ENCODE results near the gene KRT2.

The KRT2 gene

DNA sequence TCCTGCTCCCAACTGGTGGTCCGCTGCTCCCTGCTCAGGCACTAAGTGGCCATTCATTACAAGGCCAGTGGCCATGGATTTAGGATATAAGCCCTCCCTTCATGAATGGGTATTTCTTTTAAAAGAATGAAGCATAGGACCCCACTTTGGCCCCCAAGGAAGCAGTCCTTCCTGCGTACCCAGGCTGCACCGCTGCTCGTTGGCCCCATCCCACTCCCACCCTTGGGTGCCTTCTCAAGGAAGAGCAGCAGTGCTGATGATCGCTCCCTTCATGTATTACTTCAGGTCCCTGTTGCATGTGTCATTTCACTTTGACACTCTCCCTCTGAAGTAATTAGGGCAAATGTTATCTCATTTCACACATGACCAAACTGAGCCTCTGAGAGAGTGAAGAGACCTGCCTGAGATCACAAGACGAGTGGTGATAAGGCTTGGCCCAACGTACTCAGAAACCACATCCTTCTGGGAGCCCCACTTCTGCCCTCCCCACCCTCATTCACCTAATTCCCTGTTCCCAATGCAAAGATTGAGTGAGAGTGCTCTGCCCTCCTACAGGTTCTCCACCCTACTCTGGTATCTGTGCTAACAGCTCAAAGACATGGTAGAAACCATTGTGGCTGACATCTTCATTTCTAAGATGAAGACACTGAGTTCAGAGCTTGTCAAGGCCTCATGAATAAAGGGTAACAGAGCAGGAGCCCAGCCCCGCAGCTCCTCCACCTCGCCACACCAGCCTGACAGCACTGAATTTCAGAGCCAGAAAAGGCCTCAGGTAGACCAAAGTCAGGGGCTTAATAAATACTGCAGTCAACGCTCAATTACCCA is 10.3 kb upstream of the KRT2 start:
- no peak for DNase-seq

DNA sequence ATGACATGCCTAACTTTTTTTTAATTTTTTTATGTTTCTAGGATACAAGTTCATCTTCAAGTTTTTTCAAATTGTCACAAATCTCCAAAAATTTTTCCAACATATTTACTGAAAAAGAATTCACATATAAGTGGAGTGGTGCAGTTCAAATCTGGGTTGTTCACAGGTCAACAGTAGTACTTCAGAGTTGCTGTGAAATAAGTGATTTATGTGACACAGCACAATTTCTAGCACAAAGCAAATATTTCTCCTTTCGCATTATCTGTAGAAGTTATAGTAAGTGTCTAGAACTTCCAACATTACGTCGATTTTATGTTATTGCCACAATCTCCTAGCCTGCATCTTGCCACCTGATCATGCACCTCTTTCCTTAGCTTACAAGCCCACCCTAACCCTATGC is 9.7 kb upstream of the KRT2 start:
- DNase-seq, result no peak

DNA sequence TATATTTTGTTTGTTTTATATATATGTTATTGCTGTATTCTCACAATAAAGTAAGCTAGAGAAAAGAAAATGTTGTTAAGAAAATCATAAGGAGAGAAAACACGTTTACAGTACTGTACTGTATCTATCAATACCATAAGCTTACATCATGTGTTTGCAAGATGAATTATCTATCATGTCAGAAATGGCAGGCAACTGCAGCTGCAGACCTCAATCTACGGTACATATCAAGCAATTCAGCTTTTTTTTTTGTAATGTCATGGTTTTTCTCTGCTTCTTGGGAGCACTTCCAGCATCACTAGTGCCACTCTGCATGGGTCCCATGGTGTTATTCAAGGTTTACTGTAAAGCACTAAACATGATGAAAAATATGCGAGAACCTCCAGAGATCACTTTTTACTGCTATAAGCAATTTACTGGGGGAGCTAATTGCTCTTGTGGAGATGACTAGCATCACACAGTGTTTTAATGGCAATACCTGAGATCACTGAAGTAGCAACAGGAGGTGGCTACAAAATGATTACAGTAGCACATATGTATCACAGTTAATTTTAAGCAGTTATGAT is 9.0 kb upstream of the KRT2 start:
- no peak for DNase-seq

DNA sequence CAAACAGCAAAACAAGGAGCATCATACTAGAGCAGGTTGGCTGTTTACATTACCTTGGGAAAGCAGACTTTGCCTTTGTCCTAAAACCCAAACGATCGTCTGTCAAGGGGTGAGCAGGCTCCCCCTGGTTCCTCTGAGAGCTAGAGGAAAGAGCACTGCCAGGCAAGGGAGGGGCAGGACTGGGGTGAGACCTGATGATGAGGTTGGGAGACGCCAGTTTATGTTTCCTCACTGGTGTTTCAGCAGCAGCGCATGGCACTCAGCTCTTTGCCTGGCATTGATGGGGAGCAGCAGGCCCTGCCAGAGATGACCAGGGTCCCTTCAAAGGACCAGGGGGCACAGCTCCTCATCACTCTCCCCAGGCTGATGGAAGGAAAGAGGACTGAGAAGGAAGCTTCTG is 7.9 kb upstream of the KRT2 start:
- no peak for DNase-seq

DNA sequence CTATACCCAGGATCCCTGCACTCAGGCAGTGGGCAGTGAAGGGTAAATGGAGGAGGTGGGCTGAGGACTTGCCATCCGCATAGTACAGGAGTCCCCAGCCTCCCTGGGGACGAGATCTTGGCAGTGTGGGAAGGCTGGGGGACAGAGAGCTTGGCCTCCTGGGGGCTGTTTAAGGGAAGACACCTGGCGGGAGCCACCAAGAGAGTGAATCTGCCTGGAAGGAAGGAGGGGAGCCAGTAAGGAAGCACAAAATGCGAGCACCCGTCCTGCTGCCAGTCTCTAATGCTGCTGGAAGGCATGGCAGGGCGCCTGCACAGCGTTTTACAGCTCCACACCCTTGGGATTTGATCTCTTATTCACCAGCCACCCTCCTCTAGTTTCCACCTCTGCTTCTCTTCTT is 7.4 kb upstream of the KRT2 start:
- DNase-seq, result no peak

DNA sequence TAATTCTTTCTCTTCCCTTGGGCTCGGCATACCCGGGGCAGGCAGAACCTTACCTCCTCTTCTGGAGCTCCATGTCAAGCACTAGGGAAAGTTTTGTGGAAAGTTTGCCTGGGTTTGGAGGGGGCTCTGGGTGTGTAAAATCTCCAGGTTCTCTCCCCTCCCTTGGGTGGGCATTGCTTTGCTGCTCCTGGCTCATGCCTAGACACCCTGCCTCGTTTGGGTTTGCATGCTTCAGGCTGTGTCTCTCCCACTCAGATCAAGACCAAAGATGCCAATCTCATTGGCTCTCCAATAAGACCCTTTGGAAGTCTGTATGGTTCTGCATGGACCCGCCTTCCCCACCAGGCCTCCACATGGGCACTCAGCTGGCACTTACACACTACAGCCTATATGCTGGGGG is 6.2 kb upstream of the KRT2 start:
- no peak for DNase-seq

DNA sequence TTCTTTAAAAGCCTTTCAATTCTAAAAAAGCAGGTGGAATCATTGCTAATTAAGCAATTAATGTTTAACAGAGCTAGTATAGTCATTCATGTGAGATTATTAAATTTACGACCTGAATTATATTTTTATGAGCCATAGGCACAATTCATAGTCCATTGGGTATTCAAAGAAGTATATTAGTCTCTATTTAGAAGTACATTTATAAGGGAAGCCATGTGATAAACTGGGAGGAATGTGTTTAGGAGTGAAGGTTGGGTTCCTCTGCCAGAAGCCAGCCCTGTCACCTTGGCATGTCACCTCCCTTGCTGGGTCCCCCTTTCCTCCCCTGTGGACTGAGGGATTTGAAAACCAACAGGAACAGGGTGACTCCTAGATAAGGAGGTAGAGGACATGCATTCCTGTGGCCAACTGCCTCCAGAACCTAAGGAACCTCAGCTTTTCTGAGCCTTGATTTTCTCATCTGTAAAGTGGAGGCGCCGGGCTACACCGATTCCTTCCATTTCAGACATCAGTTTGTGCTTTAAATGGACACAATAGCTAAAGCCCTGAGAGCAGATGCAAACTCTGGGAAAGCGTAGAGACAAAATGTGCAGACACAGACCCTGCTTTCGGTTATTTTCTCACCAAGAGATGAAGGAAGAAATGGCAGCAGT is 5.4 kb upstream of the KRT2 start:
- DNase-seq, result no peak

DNA sequence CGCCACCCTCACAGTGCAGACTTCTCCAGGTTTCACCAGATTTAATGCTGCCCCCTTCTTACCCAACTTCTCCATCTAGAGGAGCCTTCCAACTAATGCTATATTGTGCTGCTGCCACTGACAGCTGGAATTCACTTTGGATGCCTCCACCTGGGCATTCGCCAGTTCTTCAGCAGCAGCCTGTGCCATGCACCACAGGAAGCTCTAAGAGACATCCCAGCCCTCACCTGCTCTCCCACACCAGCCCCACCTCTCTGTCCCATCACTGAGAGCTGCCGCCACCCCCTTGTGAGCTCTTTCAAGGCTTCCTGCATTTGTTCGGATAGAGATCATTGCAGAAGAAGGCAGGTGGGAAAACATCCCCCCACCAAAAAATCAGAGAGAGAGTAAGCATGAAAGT is 4.6 kb upstream of the KRT2 start:
- no peak for DNase-seq

DNA sequence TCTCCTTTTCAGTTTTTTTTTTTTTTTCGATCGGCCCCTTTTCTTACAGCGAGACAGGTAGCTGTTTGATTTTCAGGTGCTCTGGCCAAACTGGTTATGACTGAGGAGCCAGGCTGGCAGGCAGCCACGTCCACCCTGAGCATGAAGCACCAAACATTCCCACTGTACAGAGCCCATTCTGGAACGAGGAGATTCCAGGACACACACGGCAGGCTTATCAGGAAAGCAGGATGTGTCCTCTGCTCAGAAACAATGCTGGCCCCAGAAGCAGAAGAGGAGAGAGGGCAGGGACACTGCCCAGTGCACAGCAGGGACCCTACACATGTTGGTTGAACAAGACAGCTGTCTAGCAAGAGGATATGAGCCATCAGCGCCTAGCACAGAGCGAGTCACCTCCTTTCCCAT is 3.7 kb upstream of the KRT2 start:
- DNase-seq, result no peak

DNA sequence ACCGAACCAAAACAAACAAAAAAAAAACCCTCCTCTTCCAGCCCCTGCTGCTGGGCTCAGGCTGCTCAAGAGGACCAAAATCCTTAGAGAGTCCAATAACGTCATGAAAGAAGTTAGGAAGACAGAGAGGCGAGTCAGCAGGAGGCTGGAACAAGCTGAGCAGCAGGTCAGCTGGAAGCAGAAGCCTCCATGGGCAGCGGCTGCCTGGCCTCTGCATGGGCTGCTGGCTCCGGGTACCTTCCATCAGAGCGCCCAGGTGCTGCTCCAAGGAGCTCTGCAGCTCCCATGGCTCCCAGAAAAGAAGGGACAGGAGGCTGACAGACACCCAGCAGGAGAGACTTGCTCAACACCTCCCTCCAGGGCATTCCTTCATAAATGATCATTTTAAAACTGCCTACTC is 3.2 kb upstream of the KRT2 start:
- DNase-seq, result no peak

DNA sequence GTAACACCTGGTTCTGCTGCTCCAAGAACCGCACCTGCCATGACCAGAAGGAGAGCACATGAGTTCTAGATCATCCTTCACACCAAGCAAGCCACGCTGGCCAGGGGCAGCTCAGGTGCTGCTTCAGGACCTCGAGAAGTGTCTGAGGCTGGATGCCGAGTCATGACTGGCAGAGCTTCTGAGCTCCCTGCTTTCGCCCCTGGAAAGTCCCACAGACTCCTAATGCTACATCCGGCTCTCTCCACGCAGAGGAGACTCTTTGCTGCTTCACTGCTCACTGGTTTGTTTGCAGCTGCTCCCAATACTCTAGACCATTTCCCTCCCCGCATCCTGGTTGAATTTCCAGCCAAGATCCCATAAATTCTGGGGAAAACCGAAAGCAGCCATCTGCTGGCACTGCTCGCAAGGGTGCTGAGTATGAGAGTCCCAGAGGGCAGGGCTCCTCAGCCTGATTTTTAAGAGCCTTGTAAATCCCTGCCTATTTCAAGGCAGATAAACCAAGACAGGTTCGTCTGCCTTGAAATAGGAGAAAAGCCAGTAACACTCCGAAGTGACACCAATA is 1.4 kb downstream of the KRT2 start:
- no peak for DNase-seq

DNA sequence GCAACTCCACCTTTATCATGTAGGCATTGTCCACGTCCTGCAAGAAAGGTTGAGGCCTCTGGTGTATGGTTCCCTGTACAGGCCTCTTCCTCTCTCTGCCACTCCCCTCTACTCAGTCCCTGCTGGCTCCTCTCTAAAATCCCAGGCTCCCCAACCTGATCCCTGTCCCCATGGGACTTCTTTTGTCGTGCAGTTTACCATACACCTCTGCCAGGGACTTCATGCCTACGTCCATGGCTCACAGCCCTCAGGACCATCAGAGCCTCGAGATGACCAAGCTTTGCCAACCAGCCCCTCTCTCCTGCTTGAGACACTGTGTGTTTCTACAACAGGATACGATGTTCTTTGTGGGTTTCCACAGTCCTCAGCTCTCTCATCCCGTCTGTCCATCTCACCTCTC is 2.9 kb downstream of the KRT2 start:
- no peak for DNase-seq

DNA sequence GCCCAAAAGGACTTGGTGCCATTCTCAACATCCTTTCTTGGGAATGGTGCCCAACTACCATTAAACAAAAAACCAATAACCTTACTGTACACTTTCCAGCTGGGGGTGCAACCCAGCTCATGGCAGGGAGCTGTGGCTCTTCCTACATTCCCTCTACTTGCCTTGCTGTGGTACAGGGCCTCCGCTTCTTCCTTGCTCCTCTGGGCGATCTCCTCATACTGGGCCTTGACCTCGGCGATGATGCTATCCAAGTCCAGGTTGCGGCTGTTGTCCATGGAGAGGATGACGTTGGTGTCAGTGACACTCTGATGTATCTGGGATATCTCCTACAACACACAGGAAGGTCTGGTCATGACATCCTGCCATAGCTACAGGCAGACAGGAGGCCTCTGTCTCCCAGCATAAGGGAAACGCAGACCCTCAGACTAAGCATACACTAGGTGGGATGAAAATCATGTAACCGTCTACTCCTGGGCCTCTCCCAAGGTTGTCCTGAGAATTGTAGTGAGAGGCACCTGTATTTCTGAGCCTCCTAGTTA is 3.9 kb downstream of the KRT2 start:
- DNase-seq, result no peak

DNA sequence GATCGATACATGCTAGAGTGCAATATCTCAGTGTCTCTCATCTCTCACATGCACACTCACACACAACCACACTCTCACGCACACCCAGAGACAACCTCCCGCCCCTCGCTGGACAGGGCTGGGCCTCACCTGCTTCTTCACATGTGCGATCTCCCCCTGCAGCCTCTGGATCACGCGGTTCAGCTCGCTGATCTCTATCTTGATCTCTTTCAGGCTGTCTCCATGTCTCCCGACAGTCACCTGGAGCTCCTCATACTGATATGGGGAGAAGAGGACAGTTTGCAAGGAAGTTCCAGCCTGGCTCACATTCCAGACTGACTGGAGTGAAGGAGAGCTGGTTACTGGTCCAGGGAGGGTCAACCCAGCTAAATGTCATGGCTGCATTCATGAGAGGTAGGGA is 4.4 kb downstream of the KRT2 start:
- no peak for DNase-seq

DNA sequence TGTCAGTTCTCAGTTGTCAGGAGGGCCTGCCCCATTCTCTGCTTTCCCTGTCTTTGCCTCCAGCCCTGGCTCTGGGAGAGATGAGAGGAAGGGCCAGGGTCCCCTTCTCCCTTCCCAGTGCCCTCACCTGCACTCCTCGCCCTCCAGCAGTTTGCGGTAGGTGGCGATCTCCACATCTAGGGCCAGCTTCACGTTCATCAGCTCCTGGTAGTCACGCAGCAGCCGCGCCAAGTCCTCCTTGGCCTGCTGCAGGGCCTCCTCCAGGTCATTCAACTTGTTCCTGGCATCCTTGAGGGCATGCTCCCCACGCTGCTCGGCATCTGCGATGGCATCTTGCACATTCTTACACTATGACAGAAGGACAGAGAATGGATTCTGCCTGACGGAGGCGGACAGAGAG is 5.4 kb downstream of the KRT2 start:
- DNase-seq, result no peak

DNA sequence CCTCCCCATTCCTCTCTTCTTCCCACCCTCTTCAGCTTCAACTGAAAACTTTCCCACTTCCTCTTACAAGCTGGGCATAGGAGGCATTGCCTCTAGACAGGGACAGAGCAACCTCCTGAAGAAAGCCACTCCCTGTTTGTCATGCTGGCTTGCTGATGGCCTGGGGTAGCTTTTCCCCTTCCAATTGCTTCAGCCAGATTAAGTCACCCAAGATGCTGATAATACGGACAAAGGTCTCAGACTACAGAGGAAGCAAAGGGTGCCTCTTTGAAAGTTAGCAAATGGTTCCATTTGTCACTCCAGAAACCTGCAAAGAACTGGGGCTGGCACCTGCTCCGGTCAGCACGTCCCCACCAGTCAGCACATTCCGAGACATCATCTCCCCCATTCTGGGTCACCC is 6.0 kb downstream of the KRT2 start:
- no peak for DNase-seq

DNA sequence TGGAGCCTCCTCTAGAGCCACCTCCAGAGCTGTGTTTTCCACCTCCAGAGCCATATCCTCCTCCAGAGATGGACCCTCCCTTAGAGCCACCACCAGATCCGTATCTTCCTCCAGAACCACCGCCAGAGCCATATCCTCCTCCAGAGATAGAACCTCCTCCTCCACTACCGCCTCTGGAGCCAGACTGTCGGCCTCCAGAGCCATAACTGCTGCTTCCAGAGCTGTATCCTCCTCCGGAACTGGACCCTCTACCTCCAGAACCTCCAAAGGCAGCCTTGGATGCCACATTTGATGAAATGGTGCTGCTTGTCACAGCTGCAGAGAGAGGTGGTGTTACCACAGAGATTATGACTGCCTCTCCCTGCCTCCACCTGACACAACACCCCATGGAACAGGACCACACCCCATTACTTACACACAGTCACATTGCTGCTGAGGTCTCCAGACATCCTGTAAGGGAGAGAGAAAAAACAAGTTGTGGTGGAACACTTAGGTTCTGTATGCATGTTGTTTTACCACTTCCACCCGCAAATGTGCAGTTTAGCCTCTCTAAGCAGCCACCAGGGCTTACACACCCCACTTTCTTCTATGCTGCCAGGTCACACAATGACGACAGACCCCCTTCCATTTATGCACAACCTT is 6.8 kb downstream of the KRT2 start:
- DNase-seq, result no peak

DNA sequence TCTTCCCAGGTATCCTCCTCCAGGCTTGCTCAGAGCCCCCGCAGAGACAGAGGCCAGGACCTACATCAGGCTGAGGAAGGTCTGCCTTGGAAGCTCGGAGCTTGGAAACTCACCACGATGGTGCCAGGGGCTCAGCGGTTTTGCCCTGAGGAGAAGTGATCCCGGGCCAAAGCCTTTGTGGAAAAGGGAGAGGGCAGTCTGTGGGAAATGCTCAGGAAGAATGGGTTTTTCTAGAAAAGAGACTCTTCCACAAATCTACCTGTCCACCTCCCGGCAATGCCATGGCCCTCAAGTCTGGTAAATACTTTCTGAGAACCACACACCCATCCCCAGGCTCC is 8.0 kb downstream of the KRT2 start:
- no peak for DNase-seq

DNA sequence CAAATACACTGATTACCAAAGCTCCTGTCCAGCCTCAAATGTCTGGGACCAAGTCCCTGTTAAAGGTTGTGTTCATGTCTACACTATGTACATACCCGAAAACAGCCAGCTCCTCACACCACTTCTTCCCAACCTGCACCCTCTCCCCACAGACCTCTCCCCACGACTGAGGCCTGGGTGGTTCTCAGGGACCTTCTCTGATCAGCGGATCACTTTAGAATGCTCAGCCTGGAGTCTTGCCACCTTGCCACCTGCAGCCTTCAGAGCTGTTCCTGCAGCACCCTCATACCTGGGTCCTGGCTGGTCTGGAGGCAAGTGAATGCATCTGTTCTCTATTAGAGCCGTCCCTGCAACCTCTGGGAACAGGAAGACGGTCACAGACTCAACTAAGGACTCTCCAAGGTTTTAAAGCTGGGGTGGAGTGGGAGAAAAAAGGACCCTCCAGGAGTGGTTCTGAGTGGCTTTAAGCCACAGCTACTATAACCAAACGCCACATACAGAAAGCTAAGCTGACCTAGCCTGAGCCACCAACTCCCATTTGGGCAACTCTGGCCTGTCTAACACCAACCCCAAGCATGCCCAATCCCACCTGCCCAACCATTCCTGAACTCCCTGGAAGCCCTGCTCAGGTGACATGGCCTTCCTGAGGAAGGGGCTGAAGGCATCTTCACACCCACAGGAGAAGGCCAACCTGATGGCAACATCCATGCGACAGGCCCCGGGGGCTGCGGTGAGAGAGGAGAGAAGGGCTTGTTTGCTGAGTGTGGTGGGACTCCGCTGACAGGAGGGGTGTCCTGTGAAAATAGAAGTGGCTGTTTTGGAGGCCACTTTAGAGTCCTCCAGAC is 8.6 kb downstream of the KRT2 start:
- DNase-seq, result no peak

DNA sequence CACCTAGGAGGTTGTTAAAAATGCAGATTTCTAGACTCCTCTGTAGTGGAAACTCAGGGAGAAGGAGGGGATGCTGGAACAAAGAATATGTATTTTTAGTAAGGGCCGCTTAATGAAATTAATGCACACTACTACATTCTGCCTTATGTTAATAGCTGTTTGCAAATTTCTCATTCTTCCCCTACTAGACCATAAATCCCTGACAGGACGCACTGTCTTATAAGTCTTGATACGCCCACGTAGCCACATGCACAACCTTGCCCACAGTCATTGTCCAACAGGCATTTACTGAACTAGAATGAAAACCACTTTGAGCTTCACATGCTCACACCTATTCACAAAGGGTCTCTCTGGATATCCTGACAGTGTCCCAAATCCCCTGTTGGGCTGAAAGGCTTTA is 10.5 kb downstream of the KRT2 start:
- DNase-seq, result no peak

DNA sequence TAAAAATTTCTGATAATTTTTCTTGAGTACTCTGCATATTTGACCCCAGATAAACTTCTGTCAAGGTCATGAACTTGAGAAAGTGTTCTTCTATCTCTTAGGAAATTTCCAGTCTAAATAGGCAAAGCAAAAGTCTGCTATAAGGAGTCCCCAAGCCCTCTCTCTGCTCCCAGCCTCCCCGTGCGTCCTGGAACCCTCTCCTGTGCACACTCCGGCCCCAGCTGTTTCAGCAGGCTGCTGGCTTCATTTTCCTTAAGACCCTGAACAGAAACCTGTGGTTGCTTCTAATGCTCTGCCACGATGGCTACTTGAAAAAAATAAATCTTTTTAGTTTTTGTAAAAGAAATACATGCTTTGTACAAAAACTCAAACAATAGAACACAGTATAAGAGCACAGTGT is 14.7 kb downstream of the KRT2 start:
- no peak for DNase-seq

DNA sequence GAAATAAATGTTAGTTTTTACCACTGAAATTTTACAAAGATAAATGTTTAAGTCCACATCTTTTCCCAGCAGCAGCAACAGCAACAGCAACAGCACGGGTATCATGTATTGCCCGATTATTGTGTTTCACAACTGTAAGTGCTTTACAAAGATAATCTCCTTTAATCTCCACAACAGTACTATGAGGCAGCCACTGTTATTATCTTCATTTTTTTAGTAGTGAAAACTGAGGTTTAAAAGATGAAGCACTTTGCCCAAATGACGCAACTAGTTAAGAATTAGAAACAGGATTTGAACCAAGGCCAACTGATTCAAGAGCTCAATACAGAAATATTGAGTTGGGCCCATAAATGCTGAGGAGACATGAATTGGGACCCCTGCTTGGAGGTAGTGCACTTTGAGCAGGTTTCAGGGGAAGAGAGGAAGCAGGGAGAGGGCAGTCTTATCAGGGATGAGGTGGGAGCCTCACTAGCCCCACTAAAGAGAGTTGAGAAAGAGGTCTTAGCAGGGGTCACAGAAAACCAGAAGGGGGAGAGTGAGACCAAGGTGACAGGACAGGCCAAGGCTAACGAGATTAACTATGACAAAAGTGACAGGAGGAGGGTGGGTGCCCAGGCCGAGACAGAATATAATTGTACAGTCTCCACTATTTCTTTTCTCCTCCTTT is 15.3 kb downstream of the KRT2 start:
- DNase-seq, result no peak

All from NCI-H69 (cell line).